ENCODE results near the gene CWC25. TPM values are rescaled to one million over a fixed set of nuclear protein-coding genes. Genes with fewer than 3 reads are reported as not detected.

The CWC25 gene
- total RNA-seq, 4 donors from 2014 or later: 16.5 to 27.8 (median 19.6) TPM

GRCh38 chr17:38852771-38853291 is 27.7 kb upstream of the CWC25 start:
- Histone ChIP-seq H3K36me3 (peaks cover 31 to 50% (median 48%) of the 10 kb centered on the region in 4 donors), H3K4me3 (peak overlapping the region; percentile 56 to 65 (median 60)), H3K27ac (replicated peaks in 1 of 4) (peak overlapping the region; percentile 90 to 95 (median 92)), H3K27me3 (no peaks in the 10 kb centered on the region), H3K9me3 (no peaks in the 10 kb centered on the region), H3K4me1 (peaks cover 16 to 34% (median 32%) of the 10 kb centered on the region in 4 donors)
- intact Hi-C loops (cut with DNase I): loop anchor here (2.0 kb wide), 1 partner anchor 28 kb away; the partner anchor contains the start of gene CWC25
- DNase-seq (ENCODE audit: extremely low spot score): no peak
- TF ChIP-seq EP300 (IDR thresholded peaks at IDR 0.05) (no peak), POLR2A (IDR thresholded peaks at IDR 0.05; ENCODE audit: low read depth) (no peak), POLR2AphosphoS5 (IDR thresholded peaks at IDR 0.05) (no peak), CTCF (IDR thresholded peaks at IDR 0.05) (no peak)
- 4% methylated on average over 17 of the region's 19 CpGs for WGBS

GRCh38 chr17:38851434-38851833 is 26.3 kb upstream of the CWC25 start:
- H3K27ac ChIP-seq (replicated peaks in 1 of 4): peak overlapping the region in 2 of 4 donors; percentile 90 to 95
- intact Hi-C loops (cut with DNase I): no loop called here
- peaks cover 38 to 64% (median 59%) of the 10 kb centered on the region in 4 donors for H3K36me3 ChIP-seq
- DNase-seq (ENCODE audit: extremely low spot score): no peak
- WGBS: 52% methylated on average over 2 of the region's 2 CpGs
- no peak for TF ChIP-seq EP300 (IDR thresholded peaks at IDR 0.05)
- TF ChIP-seq CTCF (IDR thresholded peaks at IDR 0.05): no peak
- TF ChIP-seq POLR2A (IDR thresholded peaks at IDR 0.05; ENCODE audit: low read depth): no peak
- TF ChIP-seq POLR2AphosphoS5 (IDR thresholded peaks at IDR 0.05): no peak
- no peaks in the 10 kb centered on the region for H3K27me3 ChIP-seq
- no peaks in the 10 kb centered on the region for H3K9me3 ChIP-seq
- H3K4me1 ChIP-seq: peaks cover 16 to 34% (median 32%) of the 10 kb centered on the region in 4 donors
- H3K4me3 ChIP-seq: peak overlapping the region; percentile 56 to 65 (median 60)

- Histone ChIP-seq H3K27ac (replicated peaks in 1 of 4) (no peak overlapping the region), H3K27me3 (no peaks in the 10 kb centered on the region), H3K4me1 (peaks cover 16 to 34% (median 32%) of the 10 kb centered on the region in 4 donors), H3K4me3 (no peak overlapping the region), H3K36me3 (peaks cover 38 to 69% (median 61%) of the 10 kb centered on the region in 4 donors), H3K9me3 (no peaks in the 10 kb centered on the region)
- WGBS: 77% methylated on average over 7 of the region's 7 CpGs
- intact Hi-C loops (cut with DNase I): no loop called here
- no peak for DNase-seq (ENCODE audit: extremely low spot score)
- no peak for TF ChIP-seq POLR2A (IDR thresholded peaks at IDR 0.05; ENCODE audit: low read depth)
- TF ChIP-seq EP300 (IDR thresholded peaks at IDR 0.05): no peak
- no peak for TF ChIP-seq CTCF (IDR thresholded peaks at IDR 0.05)
- TF ChIP-seq POLR2AphosphoS5 (IDR thresholded peaks at IDR 0.05): no peak
Measured at GRCh38 chr17:38850374-38850773, 25.3 kb upstream of the CWC25 start.

GRCh38 chr17:38848939-38849605 is 24.0 kb upstream of the CWC25 start:
- TF ChIP-seq CTCF (IDR thresholded peaks at IDR 0.05) (no peak), POLR2A (IDR thresholded peaks at IDR 0.05; ENCODE audit: low read depth) (no peak), EP300 (IDR thresholded peaks at IDR 0.05) (no peak), POLR2AphosphoS5 (IDR thresholded peaks at IDR 0.05) (no peak)
- WGBS: 77% methylated on average over 16 of the region's 16 CpGs
- H3K27ac ChIP-seq (replicated peaks in 1 of 4): no peak overlapping the region
- H3K27me3 ChIP-seq: no peaks in the 10 kb centered on the region
- H3K9me3 ChIP-seq: no peaks in the 10 kb centered on the region
- DNase-seq (ENCODE audit: extremely low spot score): no peak
- H3K4me1 ChIP-seq: peaks cover 16 to 36% (median 29%) of the 10 kb centered on the region in 4 donors
- no peak overlapping the region for H3K4me3 ChIP-seq
- peaks cover 38 to 69% (median 61%) of the 10 kb centered on the region in 4 donors for H3K36me3 ChIP-seq
- intact Hi-C loops (cut with DNase I): no loop called here

All from esophagus muscularis mucosa (tissue), 4 donors.